Neural cell (in vitro differentiated cells): ENCODE data around the gene ANKRD35. TPM values are rescaled to one million over a fixed set of nuclear protein-coding genes. Genes with fewer than 3 reads are reported as not detected.
A peak's percentile ranks its signal among the peaks of the same experiment; 100 is the strongest.

Experiments
- H2AFZ ChIP-seq: fragments of 200-600, 300-800 bp; sonication (generic), shearing (Covaris generic); 2 replicates; pipeline ENCODE4 v1.6.0; 2014; ENCODE audit warnings: low read depth, mild to moderate bottlenecking, antibody characterized with exemption, low read length, moderate library complexity
- H3F3A ChIP-seq: fragments of 200-600 bp; shearing (Covaris generic); 2 replicates; pipeline ENCODE4 v1.6.1; 2016; ENCODE audit warnings: mild to moderate bottlenecking, moderate library complexity, mixed read lengths, antibody characterized with exemption, low read length; ENCODE audit not compliant: insufficient read depth, poor library complexity, severe bottlenecking
- H3K27ac ChIP-seq: fragments of 200-600, 300-800 bp; sonication (generic), shearing (Covaris generic); 2 replicates; pipeline ENCODE4 v1.5.1; 2014; ENCODE audit warnings: mild to moderate bottlenecking, low read length, moderate library complexity
- H3K27me3 ChIP-seq: fragments of 300-800, 200-600 bp; sonication (generic), shearing (Covaris generic); 2 replicates; pipeline ENCODE4 v1.6.0; 2014; ENCODE audit warnings: mild to moderate bottlenecking, low read depth, low read length, moderate library complexity; ENCODE audit not compliant: insufficient read depth
- H3K36me3 ChIP-seq: fragments of 300-800, 200-600 bp; sonication (generic), shearing (Covaris generic); 2 replicates; pipeline ENCODE4 v1.5.1; 2014; ENCODE audit warnings: mild to moderate bottlenecking, antibody characterized with exemption, low read length, moderate library complexity; ENCODE audit not compliant: insufficient read depth
- H3K4me2 ChIP-seq: fragments of 300-800, 200-600 bp; sonication (generic), shearing (Covaris generic); 2 replicates; pipeline ENCODE4 v1.6.0; 2014; ENCODE audit warnings: mild to moderate bottlenecking, low read length
- H3K4me3 ChIP-seq: fragments of 300-800, 200-600 bp; sonication (generic), shearing (Covaris generic); 2 replicates; pipeline ENCODE4 v1.5.1; 2014; ENCODE audit warnings: mild to moderate bottlenecking, low read length, moderate library complexity
- H3K79me2 ChIP-seq: fragments of 200-600 bp; shearing (Covaris generic); replicated peaks from 2 replicates; pipeline ENCODE4 v1.6.0; 2014; ENCODE audit warnings: mild to moderate bottlenecking, low read length, moderate library complexity; ENCODE audit not compliant: insufficient read depth
- H3K9ac ChIP-seq: fragments of 300-800, 200-600 bp; sonication (generic), shearing (Covaris generic); 2 replicates; pipeline ENCODE4 v1.6.1; 2016; ENCODE audit warnings: mild to moderate bottlenecking, low read length, mixed read lengths
- H3K9me2 ChIP-seq: fragments of 200-600 bp; shearing (Covaris generic); 2 replicates; pipeline ENCODE4 v1.6.1; 2016; ENCODE audit warnings: mild to moderate bottlenecking, low read length, mixed read lengths; ENCODE audit not compliant: insufficient read depth
- H3K9me3 ChIP-seq: fragments of 200-600, 300-800 bp; sonication (generic), shearing (Covaris generic); 2 replicates; pipeline ENCODE4 v1.6.1; 2016; ENCODE audit warnings: mild to moderate bottlenecking, mixed run types, low read length, moderate library complexity, mixed read lengths
- H4K20me1 ChIP-seq: fragments of 200-600 bp; shearing (Covaris generic); 2 replicates; pipeline ENCODE4 v1.6.1; 2016; ENCODE audit warnings: mild to moderate bottlenecking, mixed run types; ENCODE audit not compliant: insufficient read depth
- EP300 ChIP-seq: fragments of 450-650 bp; conservative IDR thresholded peaks from 2 replicates; pipeline ENCODE4 v1.6.1; 2014; ENCODE audit warnings: antibody characterized with exemption, mild to moderate bottlenecking, moderate library complexity; ENCODE audit not compliant: poor library complexity, severe bottlenecking
- EZH2 ChIP-seq: fragments of 200-600, 300-800 bp; shearing (Covaris generic), sonication (generic); IDR thresholded peaks from 2 replicates; pipeline ENCODE4 v1.6.1; 2014; ENCODE audit warnings: antibody characterized with exemption, low read length, borderline replicate concordance, mild to moderate bottlenecking; ENCODE audit not compliant: insufficient read depth, poor library complexity, severe bottlenecking
- MXI1 ChIP-seq: fragments of 450-650 bp; conservative IDR thresholded peaks from 2 replicates; pipeline ENCODE4 v1.6.1; 2014; ENCODE audit warnings: antibody characterized with exemption, mild to moderate bottlenecking; ENCODE audit not compliant: poor library complexity, severe bottlenecking
- POLR2AphosphoS5 ChIP-seq: IDR thresholded peaks from 2 replicates; pipeline ENCODE4 v1.6.1; 2012
- RAD21 ChIP-seq: fragments of 450-650 bp; conservative IDR thresholded peaks from 2 replicates; pipeline ENCODE4 v1.6.1; 2014; ENCODE audit warnings: antibody characterized with exemption, mild to moderate bottlenecking, moderate library complexity
- SMC3 ChIP-seq: fragments of 450-650 bp; conservative IDR thresholded peaks from 2 replicates; pipeline ENCODE4 v1.6.1; 2014; ENCODE audit warnings: antibody characterized with exemption, mild to moderate bottlenecking, moderate library complexity; ENCODE audit not compliant: poor library complexity
- TAF1 ChIP-seq: IDR thresholded peaks from 2 replicates; pipeline ENCODE4 v1.6.1; 2012; ENCODE audit warnings: low read depth
- polyA plus RNA-seq: library from polyadenylated mRNA; depleted of rRNA; stranded (reverse); fragments of >200 nt; gene quantifications from 2 replicates; pipeline ENCODE4 v1.2.3, GENCODE V29; 2014
- TF ChIP-seq, protein P1 (sequence below): fragments of 450-650 bp; IDR thresholded peaks from 2 replicates; pipeline ENCODE4 v1.5.1; 2014; ENCODE audit warnings: antibody characterized with exemption, mild to moderate bottlenecking, moderate library complexity; ENCODE audit not compliant: poor library complexity, severe bottlenecking
- TF ChIP-seq, protein P2 (sequence below): IDR thresholded peaks from 2 replicates; pipeline ENCODE4 v1.6.1; 2012; ENCODE audit warnings: borderline replicate concordance

ANKRD35 gene
- polyA plus RNA-seq, 1 donor from 2014 or later = not detected

DNA sequence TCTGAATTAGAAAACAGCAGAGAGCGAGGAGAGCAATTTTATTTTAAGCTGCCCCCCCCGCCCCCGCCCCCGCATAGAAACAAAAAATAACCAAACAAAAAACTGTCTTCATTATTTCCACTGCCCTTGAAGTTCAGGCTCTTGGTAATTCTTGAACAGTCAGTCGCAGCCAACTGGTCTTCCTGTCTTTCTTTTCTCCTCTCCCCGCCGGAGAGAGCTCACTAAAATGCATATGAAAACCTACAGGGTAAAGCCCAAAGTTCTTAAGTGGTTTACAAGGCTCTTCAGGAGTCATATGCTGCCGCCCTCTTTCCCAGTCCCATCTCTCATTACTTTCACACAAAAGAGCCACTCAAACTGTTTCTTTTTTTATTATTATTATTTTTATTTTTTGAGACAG, 1.1 kb upstream of the ANKRD35 start:
- Histone ChIP-seq H3K4me2 (no peak overlapping the region), H3K27me3 (peaks cover 22% of the 10 kb centered on the region), H3K4me3 (no peak overlapping the region), H4K20me1 (no peaks in the 10 kb centered on the region), H3K9ac (no peak overlapping the region), H3F3A (no peaks in the 10 kb centered on the region), H3K27ac (no peak overlapping the region), H2AFZ (no peak overlapping the region), H3K79me2 (no peaks in the 10 kb centered on the region), H3K9me3 (no peaks in the 10 kb centered on the region), H3K36me3 (no peaks in the 10 kb centered on the region), H3K9me2 (no peaks in the 10 kb centered on the region)
- no peak for TF ChIP-seq RAD21
- no peak for TF ChIP-seq SMC3
- TF ChIP-seq, protein P1, sequence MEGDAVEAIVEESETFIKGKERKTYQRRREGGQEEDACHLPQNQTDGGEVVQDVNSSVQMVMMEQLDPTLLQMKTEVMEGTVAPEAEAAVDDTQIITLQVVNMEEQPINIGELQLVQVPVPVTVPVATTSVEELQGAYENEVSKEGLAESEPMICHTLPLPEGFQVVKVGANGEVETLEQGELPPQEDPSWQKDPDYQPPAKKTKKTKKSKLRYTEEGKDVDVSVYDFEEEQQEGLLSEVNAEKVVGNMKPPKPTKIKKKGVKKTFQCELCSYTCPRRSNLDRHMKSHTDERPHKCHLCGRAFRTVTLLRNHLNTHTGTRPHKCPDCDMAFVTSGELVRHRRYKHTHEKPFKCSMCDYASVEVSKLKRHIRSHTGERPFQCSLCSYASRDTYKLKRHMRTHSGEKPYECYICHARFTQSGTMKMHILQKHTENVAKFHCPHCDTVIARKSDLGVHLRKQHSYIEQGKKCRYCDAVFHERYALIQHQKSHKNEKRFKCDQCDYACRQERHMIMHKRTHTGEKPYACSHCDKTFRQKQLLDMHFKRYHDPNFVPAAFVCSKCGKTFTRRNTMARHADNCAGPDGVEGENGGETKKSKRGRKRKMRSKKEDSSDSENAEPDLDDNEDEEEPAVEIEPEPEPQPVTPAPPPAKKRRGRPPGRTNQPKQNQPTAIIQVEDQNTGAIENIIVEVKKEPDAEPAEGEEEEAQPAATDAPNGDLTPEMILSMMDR = no peak
- TF ChIP-seq MXI1 = no peak

DNA sequence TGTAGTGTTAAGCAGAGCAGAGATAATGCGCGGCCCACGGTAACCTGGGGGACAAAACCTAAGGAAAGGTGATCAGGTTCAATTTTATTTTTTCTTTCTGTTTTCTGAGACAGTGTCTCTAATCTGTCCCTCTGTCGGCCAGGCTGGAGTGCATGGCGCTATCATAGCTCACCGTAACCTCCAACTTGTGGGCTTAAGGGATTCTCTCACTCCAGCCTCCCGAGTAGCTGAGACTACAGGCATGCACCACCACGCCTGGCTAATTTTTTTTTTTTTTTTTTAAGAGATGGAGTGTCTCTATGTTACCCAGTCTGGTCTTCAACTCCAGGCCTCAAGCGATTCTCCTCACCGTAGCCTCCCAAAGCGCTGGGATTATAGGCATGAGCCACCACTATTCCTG, 724 bp upstream of the ANKRD35 start:
- no peaks in the 10 kb centered on the region for H3K79me2 ChIP-seq
- TF ChIP-seq RAD21 (no peak), SMC3 (no peak), EZH2 (no peak), EP300 (no peak), MXI1 (no peak), TAF1 (no peak), POLR2AphosphoS5 (no peak)
- TF ChIP-seq, protein P1 = no peak
- TF ChIP-seq, protein P2, sequence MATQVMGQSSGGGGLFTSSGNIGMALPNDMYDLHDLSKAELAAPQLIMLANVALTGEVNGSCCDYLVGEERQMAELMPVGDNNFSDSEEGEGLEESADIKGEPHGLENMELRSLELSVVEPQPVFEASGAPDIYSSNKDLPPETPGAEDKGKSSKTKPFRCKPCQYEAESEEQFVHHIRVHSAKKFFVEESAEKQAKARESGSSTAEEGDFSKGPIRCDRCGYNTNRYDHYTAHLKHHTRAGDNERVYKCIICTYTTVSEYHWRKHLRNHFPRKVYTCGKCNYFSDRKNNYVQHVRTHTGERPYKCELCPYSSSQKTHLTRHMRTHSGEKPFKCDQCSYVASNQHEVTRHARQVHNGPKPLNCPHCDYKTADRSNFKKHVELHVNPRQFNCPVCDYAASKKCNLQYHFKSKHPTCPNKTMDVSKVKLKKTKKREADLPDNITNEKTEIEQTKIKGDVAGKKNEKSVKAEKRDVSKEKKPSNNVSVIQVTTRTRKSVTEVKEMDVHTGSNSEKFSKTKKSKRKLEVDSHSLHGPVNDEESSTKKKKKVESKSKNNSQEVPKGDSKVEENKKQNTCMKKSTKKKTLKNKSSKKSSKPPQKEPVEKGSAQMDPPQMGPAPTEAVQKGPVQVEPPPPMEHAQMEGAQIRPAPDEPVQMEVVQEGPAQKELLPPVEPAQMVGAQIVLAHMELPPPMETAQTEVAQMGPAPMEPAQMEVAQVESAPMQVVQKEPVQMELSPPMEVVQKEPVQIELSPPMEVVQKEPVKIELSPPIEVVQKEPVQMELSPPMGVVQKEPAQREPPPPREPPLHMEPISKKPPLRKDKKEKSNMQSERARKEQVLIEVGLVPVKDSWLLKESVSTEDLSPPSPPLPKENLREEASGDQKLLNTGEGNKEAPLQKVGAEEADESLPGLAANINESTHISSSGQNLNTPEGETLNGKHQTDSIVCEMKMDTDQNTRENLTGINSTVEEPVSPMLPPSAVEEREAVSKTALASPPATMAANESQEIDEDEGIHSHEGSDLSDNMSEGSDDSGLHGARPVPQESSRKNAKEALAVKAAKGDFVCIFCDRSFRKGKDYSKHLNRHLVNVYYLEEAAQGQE = no peak
- peak overlapping the region; percentile 62 for H3K4me2 ChIP-seq
- H3K36me3 ChIP-seq = no peaks in the 10 kb centered on the region
- peaks cover 22% of the 10 kb centered on the region for H3K27me3 ChIP-seq
- no peaks in the 10 kb centered on the region for H3K9me2 ChIP-seq
- H2AFZ ChIP-seq = no peak overlapping the region
- no peak overlapping the region for H3K27ac ChIP-seq
- no peaks in the 10 kb centered on the region for H4K20me1 ChIP-seq
- no peaks in the 10 kb centered on the region for H3K9me3 ChIP-seq
- peak overlapping the region; percentile 81 for H3K4me3 ChIP-seq
- H3F3A ChIP-seq = no peaks in the 10 kb centered on the region
- peak overlapping the region; percentile 52 for H3K9ac ChIP-seq
